Measurements from ENCODE around the gene SMARCC1. TPM values are rescaled to one million over a fixed set of nuclear protein-coding genes. Genes with fewer than 3 reads are reported as not detected.

SMARCC1 gene
- total RNA-seq, 2 donors from 2014 or later = 49.9 to 58.7 TPM

DNA sequence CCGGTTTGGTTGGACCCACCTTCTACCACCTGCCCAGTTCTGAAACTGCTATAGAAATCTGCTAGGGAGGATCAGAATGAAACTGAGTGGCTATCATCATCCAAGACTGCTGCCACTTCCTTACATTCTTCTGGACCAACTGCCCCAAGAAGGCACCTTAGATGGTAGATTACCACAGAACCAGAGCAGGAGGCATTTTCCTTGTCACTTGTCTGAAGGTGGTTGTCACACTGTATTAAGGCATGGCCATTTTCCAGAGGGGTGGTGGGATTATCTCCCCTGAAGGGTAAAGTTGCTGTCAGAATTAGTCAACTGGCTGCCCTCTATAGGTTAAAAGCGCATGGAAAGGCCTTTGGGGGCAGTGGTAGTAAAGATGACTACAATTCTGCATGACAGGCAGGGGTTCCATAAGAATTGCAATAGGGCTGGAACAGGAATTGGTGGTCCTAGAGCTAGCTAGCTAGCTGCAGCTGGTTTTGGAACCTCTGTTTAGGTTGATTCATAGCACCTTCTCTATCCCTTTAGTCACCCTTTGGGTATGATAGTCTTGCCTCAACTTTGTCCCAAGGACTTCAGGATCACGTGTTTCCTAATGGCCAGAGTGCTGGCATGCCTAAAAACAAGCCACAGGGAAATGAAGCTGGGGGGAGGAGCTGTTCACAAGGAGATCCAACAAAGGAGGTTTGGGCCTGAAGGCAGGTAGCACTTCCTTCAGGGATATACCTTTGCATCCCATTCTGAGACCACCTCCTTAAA lies 198.2 kb downstream of the SMARCC1 start:
- Histone ChIP-seq H3K36me3 (no peaks in the 10 kb centered on the region), H3K27me3 (replicated peaks; ENCODE audit: insufficient read depth) (no peaks in the 10 kb centered on the region), H3K4me1 (replicated peaks) (no peaks in the 10 kb centered on the region), H3K27ac (no peak overlapping the region), H3K4me3 (no peak overlapping the region), H3K9me3 (no peaks in the 10 kb centered on the region)
- WGBS = 81% methylated on average over 3 of the region's 3 CpGs
- intact Hi-C loops (cut with DNase I) = no loop called here
- TF ChIP-seq POLR2A (IDR thresholded peaks at IDR 0.05) (no peak), POLR2AphosphoS5 (IDR thresholded peaks at IDR 0.05) (no peak)
- TF ChIP-seq, protein P1, sequence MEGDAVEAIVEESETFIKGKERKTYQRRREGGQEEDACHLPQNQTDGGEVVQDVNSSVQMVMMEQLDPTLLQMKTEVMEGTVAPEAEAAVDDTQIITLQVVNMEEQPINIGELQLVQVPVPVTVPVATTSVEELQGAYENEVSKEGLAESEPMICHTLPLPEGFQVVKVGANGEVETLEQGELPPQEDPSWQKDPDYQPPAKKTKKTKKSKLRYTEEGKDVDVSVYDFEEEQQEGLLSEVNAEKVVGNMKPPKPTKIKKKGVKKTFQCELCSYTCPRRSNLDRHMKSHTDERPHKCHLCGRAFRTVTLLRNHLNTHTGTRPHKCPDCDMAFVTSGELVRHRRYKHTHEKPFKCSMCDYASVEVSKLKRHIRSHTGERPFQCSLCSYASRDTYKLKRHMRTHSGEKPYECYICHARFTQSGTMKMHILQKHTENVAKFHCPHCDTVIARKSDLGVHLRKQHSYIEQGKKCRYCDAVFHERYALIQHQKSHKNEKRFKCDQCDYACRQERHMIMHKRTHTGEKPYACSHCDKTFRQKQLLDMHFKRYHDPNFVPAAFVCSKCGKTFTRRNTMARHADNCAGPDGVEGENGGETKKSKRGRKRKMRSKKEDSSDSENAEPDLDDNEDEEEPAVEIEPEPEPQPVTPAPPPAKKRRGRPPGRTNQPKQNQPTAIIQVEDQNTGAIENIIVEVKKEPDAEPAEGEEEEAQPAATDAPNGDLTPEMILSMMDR (IDR thresholded peaks at IDR 0.05) = no peak
- no peak for DNase-seq (ENCODE audit: low spot score)

- H3K27ac ChIP-seq = no peak overlapping the region
- no peaks in the 10 kb centered on the region for H3K27me3 ChIP-seq (replicated peaks; ENCODE audit: insufficient read depth)
- no peak for TF ChIP-seq POLR2A (IDR thresholded peaks at IDR 0.05)
- no peak for TF ChIP-seq POLR2AphosphoS5 (IDR thresholded peaks at IDR 0.05)
- TF ChIP-seq, protein P1 (IDR thresholded peaks at IDR 0.05) = no peak
- no peak for DNase-seq (ENCODE audit: low spot score)
- 82% methylated on average over 4 of the region's 4 CpGs for WGBS
- H3K4me3 ChIP-seq = no peak overlapping the region
- intact Hi-C loops (cut with DNase I) = no loop called here
- no peaks in the 10 kb centered on the region for H3K9me3 ChIP-seq
- no peaks in the 10 kb centered on the region for H3K4me1 ChIP-seq (replicated peaks)
- no peaks in the 10 kb centered on the region for H3K36me3 ChIP-seq
Measured at GRCh38 chr3:47581835-47582234, 199.9 kb downstream of the SMARCC1 start.

DNA sequence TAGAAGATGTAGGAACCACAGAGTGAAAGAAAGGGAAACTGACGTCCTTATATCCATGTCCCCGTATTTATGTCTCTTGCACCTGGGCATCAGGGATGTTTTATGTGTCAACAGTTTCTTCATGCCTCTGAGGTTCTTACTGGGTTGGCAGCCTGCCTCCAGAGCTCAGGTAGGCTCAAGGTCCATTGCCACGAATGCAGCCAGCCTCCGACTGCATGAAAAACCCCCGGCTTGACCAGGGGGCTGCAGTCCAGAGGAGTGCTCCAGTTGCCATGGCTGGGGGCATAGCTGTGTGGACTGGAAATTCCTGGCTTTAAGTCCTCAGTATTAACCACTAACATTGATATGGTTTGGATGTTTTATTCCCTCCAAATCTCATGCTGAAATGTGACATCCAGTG lies 200.3 kb downstream of the SMARCC1 start:
- no peak for DNase-seq (ENCODE audit: low spot score)
- H3K4me1 ChIP-seq (replicated peaks) = no peaks in the 10 kb centered on the region
- no peaks in the 10 kb centered on the region for H3K27me3 ChIP-seq (replicated peaks; ENCODE audit: insufficient read depth)
- H3K27ac ChIP-seq = no peak overlapping the region
- TF ChIP-seq POLR2AphosphoS5 (IDR thresholded peaks at IDR 0.05) (no peak), POLR2A (IDR thresholded peaks at IDR 0.05) (no peak)
- TF ChIP-seq, protein P1 (IDR thresholded peaks at IDR 0.05) = no peak
- H3K4me3 ChIP-seq = no peak overlapping the region
- no peaks in the 10 kb centered on the region for H3K36me3 ChIP-seq
- intact Hi-C loops (cut with DNase I) = no loop called here
- no peaks in the 10 kb centered on the region for H3K9me3 ChIP-seq
- 53% methylated on average over 5 of the region's 5 CpGs for WGBS

GRCh38 chr3:47580481-47580880 lies 201.2 kb downstream of the SMARCC1 start:
- Histone ChIP-seq H3K9me3 (no peaks in the 10 kb centered on the region), H3K36me3 (no peaks in the 10 kb centered on the region), H3K27me3 (replicated peaks; ENCODE audit: insufficient read depth) (no peaks in the 10 kb centered on the region), H3K4me1 (replicated peaks) (no peaks in the 10 kb centered on the region), H3K4me3 (no peak overlapping the region), H3K27ac (no peak overlapping the region)
- 66% methylated on average over 4 of the region's 4 CpGs for WGBS
- no peak for DNase-seq (ENCODE audit: low spot score)
- intact Hi-C loops (cut with DNase I) = no loop called here
- no peak for TF ChIP-seq POLR2A (IDR thresholded peaks at IDR 0.05)
- no peak for TF ChIP-seq POLR2AphosphoS5 (IDR thresholded peaks at IDR 0.05)
- TF ChIP-seq, protein P1 (IDR thresholded peaks at IDR 0.05) = no peak

- no peaks in the 10 kb centered on the region for H3K36me3 ChIP-seq
- 67% methylated on average over 2 of the region's 2 CpGs for WGBS
- no peaks in the 10 kb centered on the region for H3K4me1 ChIP-seq (replicated peaks)
- H3K4me3 ChIP-seq = no peak overlapping the region
- H3K27ac ChIP-seq = no peak overlapping the region
- H3K27me3 ChIP-seq (replicated peaks; ENCODE audit: insufficient read depth) = no peaks in the 10 kb centered on the region
- intact Hi-C loops (cut with DNase I) = no loop called here
- no peaks in the 10 kb centered on the region for H3K9me3 ChIP-seq
- DNase-seq (ENCODE audit: low spot score) = no peak
- no peak for TF ChIP-seq POLR2AphosphoS5 (IDR thresholded peaks at IDR 0.05)
- TF ChIP-seq POLR2A (IDR thresholded peaks at IDR 0.05) = no peak
- TF ChIP-seq, protein P1 (IDR thresholded peaks at IDR 0.05) = no peak
Measured at GRCh38 chr3:47579875-47580274, 201.8 kb downstream of the SMARCC1 start.
